H1 (cell line): Measurements from ENCODE around the gene TEDDM1. TPM values are rescaled to one million over a fixed set of nuclear protein-coding genes. Genes with fewer than 3 reads are reported as not detected.

Experiments
- CTCF ChIA-PET: fragments of 300-600 bp; sonication (Branson Sonifier 250); formaldehyde crosslinking; loops from one replicate; lab custom pipeline; 2021; ENCODE audit not compliant: partially characterized antibody; lab: Charles Lee
- POLR2A ChIA-PET: fragments of 300-600 bp; sonication (Branson Sonifier 250); formaldehyde crosslinking; loops from one replicate; lab custom pipeline; 2021; ENCODE audit warnings: inconsistent platforms; ENCODE audit not compliant: partially characterized antibody; lab: Charles Lee
- DNase-seq, 2 experiments: peaks; one replicate each; pipeline versions ENCODE4 v3.0.0 to v3.0.0-alpha.2; 2010 to 2022; ENCODE audit warnings: low spot score in 2 of 2, low read depth in 1 of 2, mixed read lengths in 1 of 2
- FAIRE-seq: peaks from 2 replicates; lab custom pipeline; 2011; peaks lifted over from hg19 to GRCh38; lab: Jason Lieb, UNC
- H2AFZ ChIP-seq: 2 replicates; pipeline ENCODE4 v1.8.1; 2012; ENCODE audit warnings: low read length, inconsistent platforms
- H2AK5ac ChIP-seq: 2 replicates; pipeline ENCODE4 v1.6.1; 2013; ENCODE audit warnings: low read depth, low read length
- H2BK120ac ChIP-seq: replicated peaks from 2 replicates; pipeline ENCODE3; 2013; ENCODE audit warnings: low read depth, low read length, inconsistent platforms
- H2BK12ac ChIP-seq: 2 replicates; pipeline ENCODE4 v1.6.1; 2013; ENCODE audit warnings: low read depth, low read length
- H2BK15ac ChIP-seq: 2 replicates; pipeline ENCODE4 v1.6.1; 2013; ENCODE audit warnings: low read length
- H2BK20ac ChIP-seq: 2 replicates; pipeline ENCODE4 v1.6.1; 2013; ENCODE audit warnings: low read length
- H2BK5ac ChIP-seq: 2 replicates; pipeline ENCODE4 v1.6.1; 2013; ENCODE audit warnings: low read depth, low read length
- H3K14ac ChIP-seq: 2 replicates; pipeline ENCODE4 v1.6.1; 2013; ENCODE audit warnings: inconsistent platforms; ENCODE audit not compliant: insufficient read length
- H3K18ac ChIP-seq: 2 replicates; pipeline ENCODE4 v1.6.1; 2013; ENCODE audit warnings: low read length; ENCODE audit errors: extremely low read depth
- H3K23ac ChIP-seq: 2 replicates; pipeline ENCODE4 v1.6.1; 2013; ENCODE audit warnings: inconsistent platforms; ENCODE audit not compliant: insufficient read length
- H3K23me2 ChIP-seq: 2 replicates; pipeline ENCODE4 v1.6.1; 2013; ENCODE audit warnings: low read depth, low read length
- H3K27ac ChIP-seq: 2 replicates; pipeline ENCODE4 v1.6.1; 2011; ENCODE audit warnings: low read depth, low read length, inconsistent platforms
- H3K27me3 ChIP-seq, 4 experiments: replicated peaks in 1 of 4; 1 replicate in 1 of 4; 2 replicates in 3 of 4; pipeline versions ENCODE4 v1.6.1 to v1.8.1; 2011 to 2013; ENCODE audit warnings: low read length in 3 of 4, mild to moderate bottlenecking in 3 of 4, inconsistent platforms in 2 of 4, mixed read lengths in 2 of 4, moderate library complexity in 1 of 4; ENCODE audit not compliant: control insufficient read depth in 3 of 4, insufficient read depth in 3 of 4; ENCODE audit errors: extremely low read depth in 1 of 4
- H3K36me3 ChIP-seq, 4 experiments: 2 replicates each; pipeline versions ENCODE4 v1.6.1 to v1.8.1; 2011 to 2013; ENCODE audit warnings: mild to moderate bottlenecking in 4 of 4, low read length in 3 of 4, moderate library complexity in 2 of 4, control low read depth in 1 of 4, inconsistent platforms in 1 of 4; ENCODE audit not compliant: insufficient read depth in 4 of 4, control insufficient read depth in 2 of 4
- H3K4ac ChIP-seq: replicated peaks from 2 replicates; pipeline ENCODE3; 2013; ENCODE audit warnings: low read length, low read depth, mixed read lengths, inconsistent platforms; ENCODE audit not compliant: insufficient read length
- H3K4me1 ChIP-seq, 4 experiments: replicated peaks in 1 of 4; 1 replicate in 1 of 4; 2 replicates in 3 of 4; pipeline versions ENCODE4 v1.6.1 to v1.8.1; 2011 to 2013; ENCODE audit warnings: low read length in 3 of 4, inconsistent platforms in 2 of 4, mixed read lengths in 1 of 4; ENCODE audit not compliant: insufficient read depth in 4 of 4, control insufficient read depth in 3 of 4
- H3K4me2 ChIP-seq, 2 experiments: 2 replicates each; pipeline versions ENCODE4 v1.6.1 to v1.8.1; 2011 to 2013; ENCODE audit warnings: low read depth in 2 of 2, low read length in 2 of 2, control low read depth in 1 of 2, inconsistent platforms in 1 of 2, mild to moderate bottlenecking in 1 of 2; ENCODE audit not compliant: insufficient read depth in 1 of 2
- H3K4me3 ChIP-seq, 4 experiments: fragments of 200-600, 300-600 bp in 1 of 4; sonication (generic), shearing (Covaris generic), sonication (Bioruptor Twin) in 1 of 4; 2 replicates each; pipeline versions ENCODE4 v1.5.1 to v1.8.1; 2011 to 2016; ENCODE audit warnings: low read length in 4 of 4, low read depth in 3 of 4, control low read depth in 2 of 4, inconsistent platforms in 2 of 4, mild to moderate bottlenecking in 2 of 4, mixed read lengths in 1 of 4, moderate library complexity in 1 of 4; ENCODE audit not compliant: insufficient read depth in 2 of 4; ENCODE audit errors: extremely low read depth in 1 of 4
- H3K56ac ChIP-seq: replicated peaks from 2 replicates; pipeline ENCODE3; 2013; ENCODE audit warnings: low read depth, mild to moderate bottlenecking, mixed read lengths, low read length, inconsistent platforms; ENCODE audit not compliant: insufficient read length
- H3K79me1 ChIP-seq: 2 replicates; pipeline ENCODE4 v1.6.1; 2013; ENCODE audit warnings: low read depth, low read length, control low read depth
- H3K79me2 ChIP-seq, 2 experiments: 2 replicates each; pipeline versions ENCODE4 v1.6.1 to v1.8.1; 2012 to 2013; ENCODE audit warnings: low read length in 2 of 2, mild to moderate bottlenecking in 2 of 2, inconsistent platforms in 1 of 2; ENCODE audit not compliant: insufficient read depth in 2 of 2, control insufficient read depth in 1 of 2
- H3K9ac ChIP-seq, 4 experiments: replicated peaks in 1 of 4; 1 replicate in 1 of 4; 2 replicates in 3 of 4; pipeline versions ENCODE4 v1.6.1 to v1.8.1; 2011 to 2013; ENCODE audit warnings: low read depth in 3 of 4, low read length in 3 of 4, control low read depth in 2 of 4, mild to moderate bottlenecking in 2 of 4, moderate library complexity in 2 of 4, inconsistent platforms in 1 of 4; ENCODE audit errors: extremely low read depth in 1 of 4
- H3K9me3 ChIP-seq, 2 experiments: 2 replicates each; pipeline versions ENCODE4 v1.6.1 to v1.8.1; 2012 to 2013; ENCODE audit warnings: mild to moderate bottlenecking in 2 of 2, moderate library complexity in 2 of 2, control low read depth in 1 of 2, inconsistent platforms in 1 of 2, low read depth in 1 of 2, low read length in 1 of 2, mixed read lengths in 1 of 2; ENCODE audit not compliant: insufficient read depth in 2 of 2
- H4K20me1 ChIP-seq, 2 experiments: replicated peaks in 1 of 2; 2 replicates each; pipeline versions ENCODE3 to v1.8.1; 2011 to 2013; ENCODE audit warnings: inconsistent platforms in 2 of 2, low read length in 2 of 2, mild to moderate bottlenecking in 1 of 2; ENCODE audit not compliant: insufficient read depth in 2 of 2, control insufficient read depth in 1 of 2
- H4K5ac ChIP-seq: 2 replicates; pipeline ENCODE4 v1.6.1; 2013; ENCODE audit warnings: low read length, low read depth, mixed read lengths, inconsistent platforms; ENCODE audit not compliant: insufficient read length
- H4K8ac ChIP-seq: 2 replicates; pipeline ENCODE4 v1.8.0; 2013; ENCODE audit warnings: mild to moderate bottlenecking, moderate library complexity, low read length, inconsistent platforms; ENCODE audit not compliant: insufficient read depth; ENCODE audit errors: extremely low read depth
- H4K91ac ChIP-seq: replicated peaks from 2 replicates; pipeline ENCODE3; 2013; ENCODE audit warnings: low read length, mixed read lengths, inconsistent platforms; ENCODE audit not compliant: insufficient read length
- ATF2 ChIP-seq: IDR thresholded peaks from 2 replicates; pipeline ENCODE4 v1.6.1; 2012; ENCODE audit warnings: low read length, inconsistent platforms
- BCL11A ChIP-seq, 2 experiments: IDR thresholded peaks; one replicate each; pipeline ENCODE4 v1.6.1; 2011; ENCODE audit warnings: low read depth in 2 of 2, low read length in 2 of 2, mild to moderate bottlenecking in 2 of 2
- RAD21 ChIP-seq, 2 experiments: IDR thresholded peaks in 1 of 2; conservative IDR thresholded peaks in 1 of 2; 2 replicates each; pipeline ENCODE4 v1.6.1; 2011; ENCODE audit warnings: low read depth in 2 of 2, low read length in 2 of 2, improper control_type of control experiment in 1 of 2, inconsistent platforms in 1 of 2, mild to moderate bottlenecking in 1 of 2, moderate library complexity in 1 of 2
- SP2 ChIP-seq: IDR thresholded peaks from 2 replicates; pipeline ENCODE4 v1.6.1; 2012; ENCODE audit warnings: mild to moderate bottlenecking, low read length, inconsistent platforms
- USF2 ChIP-seq: IDR thresholded peaks from 2 replicates; pipeline ENCODE4 v1.6.1; 2011; ENCODE audit warnings: low read length, improper control_type of control experiment
- YY1 ChIP-seq: IDR thresholded peaks from 2 replicates; pipeline ENCODE4 v1.6.1; 2011; ENCODE audit warnings: low read depth, mild to moderate bottlenecking, low read length
- ZNF274 ChIP-seq: IDR thresholded peaks from 2 replicates; pipeline ENCODE4 v1.7.0; 2012; ENCODE audit warnings: low read length, borderline replicate concordance; ENCODE audit errors: extremely low read depth
- WGBS, 2 experiments: shearing (Covaris generic) in 1 of 2; methylation state at CpG; one replicate each; pipeline versions ENCODE4 v1.1.6 to v1.1.7; 2013 to 2015; ENCODE audit warnings: low lambda C conversion rate in 2 of 2, mixed read lengths in 2 of 2, inconsistent platforms in 1 of 2, low coverage in 1 of 2, missing lambda C conversion rate in 1 of 2; ENCODE audit not compliant: insufficient replicate concordance in 2 of 2, insufficient coverage in 1 of 2, insufficient read length in 1 of 2; ENCODE audit errors: extremely low coverage in 1 of 2, missing lambda C conversion rate in 1 of 2; 5-methylcytosine and 5-hydroxymethylcytosine counted together
- polyA plus RNA-seq, 7 experiments: library from polyadenylated mRNA; depleted of rRNA in 3 of 7; stranded (reverse) in 5 of 7; unstranded in 2 of 7; fragments of >200 nt in 5 of 7; fragments of 200-250 nt in 2 of 7; gene quantifications; 1 replicate in 5 of 7; 2 replicates in 1 of 7; 4 replicates in 1 of 7; pipeline versions ENCODE4 v1.2.1 to v1.2.3, GENCODE V29; 2011 to 2013; ENCODE audit warnings: missing spikeins in 2 of 7, mixed read lengths in 2 of 7
- total RNA-seq: library from RNA; stranded (reverse); fragmentation: NEBNext Ultra II Directional; extraction: Animal tissue kit (Norgen Biotek cat#: 25700); gene quantifications from 2 replicates; pipeline ENCODE4 v1.2.1, GENCODE V29; 2021

TEDDM1 gene
- total and polyA plus RNA-seq, 2 of the 8 experiments (the other 6 are each of a cell fraction or from before 2014, with no cell fraction given), result not detected

- no peak overlapping the region for H3K9ac ChIP-seq
- no peak overlapping the region for H3K4me3 ChIP-seq
- DNase-seq (no peak), FAIRE-seq (no peak)
- no peak overlapping the region for H2BK120ac ChIP-seq
- no peak overlapping the region for H2BK12ac ChIP-seq
- 94% methylated on average over 2 of the region's 2 CpGs; no CpG with 5 or more reads in 1 of the 2 experiments for WGBS, 2 experiments
- H3K9me3 ChIP-seq, result no peaks in the 10 kb centered on the region
- no peak overlapping the region for H2BK15ac ChIP-seq
- no peaks in the 10 kb centered on the region for H3K36me3 ChIP-seq
- H4K8ac ChIP-seq, result no peak overlapping the region
- no peak overlapping the region for H4K5ac ChIP-seq
- H3K27ac ChIP-seq, result no peak overlapping the region
- H2AFZ ChIP-seq, result no peak overlapping the region
- no peaks in the 10 kb centered on the region for H3K23me2 ChIP-seq
- H3K27me3 ChIP-seq, result no peaks in the 10 kb centered on the region
- no peak overlapping the region for H4K91ac ChIP-seq
- no peak overlapping the region for H3K4me2 ChIP-seq
- TF ChIP-seq ATF2 (no peak), RAD21 (IDR thresholded peaks at IDR 0.05 in 1 of 2, conservative IDR thresholded peaks at IDR 0.05 in 1 of 2; ENCODE audit: low read depth in 2 of 2, low read length in 2 of 2) (no peak), YY1 (no peak), SP2 (no peak), USF2 (no peak), ZNF274 (no peak), BCL11A (IDR thresholded peaks at IDR 0.05; ENCODE audit: low read depth in 2 of 2, low read length in 2 of 2) (no peak)
- H3K4me1 ChIP-seq, result peaks cover 2 to 14% (median 7%) of the 10 kb centered on the region in 4 experiments; a peak in 5 of 7 replicates
- no peak overlapping the region for H3K18ac ChIP-seq
- no peak overlapping the region for H3K56ac ChIP-seq
- no peak overlapping the region for H3K14ac ChIP-seq
- ChIA-PET POLR2A (interaction anchor here (0.8 kb wide), 1 partner anchor 28 kb away, joined by 3 read pairs; no protein-coding TSS in a partner anchor), CTCF (no interaction called here)
- H4K20me1 ChIP-seq, result no peaks in the 10 kb centered on the region
- H3K79me1 ChIP-seq, result no peaks in the 10 kb centered on the region
- no peak overlapping the region for H3K4ac ChIP-seq
- no peak overlapping the region for H2AK5ac ChIP-seq
- no peaks in the 10 kb centered on the region for H3K79me2 ChIP-seq
- H2BK5ac ChIP-seq, result no peak overlapping the region
- H2BK20ac ChIP-seq, result no peak overlapping the region
- H3K23ac ChIP-seq, result no peak overlapping the region
Observed at GRCh38 chr1:182355723-182356098, 44.8 kb downstream of the TEDDM1 start.
